Testis (tissue), 2 donors: ENCODE results near the gene SRCAP.

Source experiments
- POLR2A ChIP-seq: fragments of 450-650 bp; IDR thresholded peaks from one replicate; pipeline ENCODE4 v1.6.1; 2017; ENCODE audit warnings: antibody characterized with exemption, mild to moderate bottlenecking, moderate library complexity
- TF ChIP-seq, protein P1 (sequence below), 3 experiments: fragments of 450-650 bp in 2 of 3; fragments of 200-600 bp in 1 of 3; sonication (generic) in 1 of 3; IDR thresholded peaks; one replicate each; pipeline ENCODE4 v1.5.1; 2016 to 2019; ENCODE audit warnings: antibody characterized with exemption in 3 of 3, mild to moderate bottlenecking in 2 of 3, moderate library complexity in 1 of 3

DNA sequence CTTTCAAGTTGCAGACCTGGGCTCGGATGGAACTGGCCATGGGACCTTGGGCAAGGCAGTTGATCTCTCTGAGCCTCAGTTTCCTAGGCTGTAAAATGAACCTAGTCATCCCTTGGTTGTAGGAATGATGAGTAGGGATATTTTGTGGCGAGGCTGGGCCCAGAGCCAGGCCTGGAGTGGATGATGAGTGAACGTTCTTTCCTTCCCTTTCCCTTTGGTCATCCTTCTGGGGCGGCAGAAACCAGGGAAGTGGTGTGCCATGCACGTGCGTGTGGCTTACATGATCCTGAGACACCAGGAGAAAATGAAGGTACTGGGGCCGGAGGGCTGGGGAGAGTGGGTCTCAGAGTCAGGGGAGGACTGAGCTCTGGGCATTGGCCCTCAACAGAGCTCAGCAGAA is 32.3 kb upstream of the SRCAP start:
- TF ChIP-seq, protein P1, sequence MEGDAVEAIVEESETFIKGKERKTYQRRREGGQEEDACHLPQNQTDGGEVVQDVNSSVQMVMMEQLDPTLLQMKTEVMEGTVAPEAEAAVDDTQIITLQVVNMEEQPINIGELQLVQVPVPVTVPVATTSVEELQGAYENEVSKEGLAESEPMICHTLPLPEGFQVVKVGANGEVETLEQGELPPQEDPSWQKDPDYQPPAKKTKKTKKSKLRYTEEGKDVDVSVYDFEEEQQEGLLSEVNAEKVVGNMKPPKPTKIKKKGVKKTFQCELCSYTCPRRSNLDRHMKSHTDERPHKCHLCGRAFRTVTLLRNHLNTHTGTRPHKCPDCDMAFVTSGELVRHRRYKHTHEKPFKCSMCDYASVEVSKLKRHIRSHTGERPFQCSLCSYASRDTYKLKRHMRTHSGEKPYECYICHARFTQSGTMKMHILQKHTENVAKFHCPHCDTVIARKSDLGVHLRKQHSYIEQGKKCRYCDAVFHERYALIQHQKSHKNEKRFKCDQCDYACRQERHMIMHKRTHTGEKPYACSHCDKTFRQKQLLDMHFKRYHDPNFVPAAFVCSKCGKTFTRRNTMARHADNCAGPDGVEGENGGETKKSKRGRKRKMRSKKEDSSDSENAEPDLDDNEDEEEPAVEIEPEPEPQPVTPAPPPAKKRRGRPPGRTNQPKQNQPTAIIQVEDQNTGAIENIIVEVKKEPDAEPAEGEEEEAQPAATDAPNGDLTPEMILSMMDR (IDR thresholded peaks at IDR 0.05) = no peak
- no peak for TF ChIP-seq POLR2A
